Mesenteric fat pad (tissue), 1 donor: Measurements from ENCODE around the gene HPD. TPM values are rescaled to one million over a fixed set of nuclear protein-coding genes. Genes with fewer than 3 reads are reported as not detected.

Source experiments
- total RNA-seq: library from RNA; stranded (reverse); fragmentation: NEBNext Ultra II Directional; extraction: Animal tissue kit (Norgen Biotek cat#: 25700); gene quantifications from one replicate; pipeline ENCODE4 v1.2.1, GENCODE V29; 2021
- donor health status: DM: yes; HTN: yes; CAD: no.

HPD gene
- total RNA-seq, 1 donor from 2014 or later = 2.2 TPM

Other genes starting within 250 kb of the HPD start
- gene ORAI1, start 232.3 kb downstream of the HPD start, total RNA-seq = 19.8 TPM
- gene MORN3, start 189.2 kb downstream of the HPD start, total RNA-seq = not detected
- 12.6 TPM for gene TMEM120B, start 146.1 kb downstream of the HPD start, total RNA-seq
- 6.1 TPM for gene RHOF, start 65.2 kb downstream of the HPD start, total RNA-seq
- 20.7 TPM for gene SETD1B, start 54.9 kb downstream of the HPD start, total RNA-seq
- gene PSMD9, start 29.9 kb upstream of the HPD start, total RNA-seq = 54.7 TPM
- gene CFAP251, start 59.7 kb upstream of the HPD start, total RNA-seq = 2.1 TPM
- gene BCL7A, start 163.0 kb upstream of the HPD start, total RNA-seq = 3.2 TPM
- 68.4 TPM for gene MLXIP, start 219.9 kb upstream of the HPD start, total RNA-seq